ENCODE measurements around the gene IQCM.
"Not testable (repeated sequence)": the region's sequence is repeated elsewhere in the genome, so short reads cannot be mapped to it uniquely, and the experiment has no call there.

Gene IQCM

GRCh38 chr4:149468669-149469068 lies 347.0 kb downstream of the IQCM start:
- not testable (repeated sequence) for H3K36me3 ChIP-seq (ENCODE audit: insufficient read depth, low read length); H3K4me1 ChIP-seq (ENCODE audit: insufficient read depth, low read length); H3K9me3 ChIP-seq (ENCODE audit: control insufficient read depth, insufficient read depth, low read length); H3K9ac ChIP-seq (ENCODE audit: low read depth, low read length)

DNA sequence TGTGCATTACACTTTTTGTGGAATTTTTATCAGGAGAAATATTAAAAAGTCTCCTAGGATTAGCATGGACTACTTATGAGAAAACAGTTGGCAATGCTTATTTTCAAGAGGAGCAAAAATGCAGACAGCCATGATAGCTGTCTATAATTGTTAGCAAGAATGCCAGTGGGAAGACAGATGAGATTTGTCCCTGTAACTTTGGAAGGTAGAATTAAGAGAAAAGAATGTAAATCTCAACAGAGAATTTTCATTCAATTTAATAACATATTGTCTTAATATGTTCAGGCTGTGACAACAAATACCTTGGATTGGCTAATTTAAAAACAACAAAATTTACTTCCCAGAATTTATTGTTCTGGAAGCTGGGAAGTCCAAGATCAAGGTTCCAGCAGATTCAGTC lies 349.2 kb downstream of the IQCM start:
- no peaks in the 10 kb centered on the region for H3K36me3 ChIP-seq (ENCODE audit: insufficient read depth, low read length)
- peaks cover 3% of the 10 kb centered on the region; the same call in 1 of the 2 replicates for H3K9me3 ChIP-seq (ENCODE audit: control insufficient read depth, insufficient read depth, low read length)
- H3K4me1 ChIP-seq (ENCODE audit: insufficient read depth, low read length): no peaks in the 10 kb centered on the region
- H3K9ac ChIP-seq (ENCODE audit: low read depth, low read length): no peak overlapping the region

DNA sequence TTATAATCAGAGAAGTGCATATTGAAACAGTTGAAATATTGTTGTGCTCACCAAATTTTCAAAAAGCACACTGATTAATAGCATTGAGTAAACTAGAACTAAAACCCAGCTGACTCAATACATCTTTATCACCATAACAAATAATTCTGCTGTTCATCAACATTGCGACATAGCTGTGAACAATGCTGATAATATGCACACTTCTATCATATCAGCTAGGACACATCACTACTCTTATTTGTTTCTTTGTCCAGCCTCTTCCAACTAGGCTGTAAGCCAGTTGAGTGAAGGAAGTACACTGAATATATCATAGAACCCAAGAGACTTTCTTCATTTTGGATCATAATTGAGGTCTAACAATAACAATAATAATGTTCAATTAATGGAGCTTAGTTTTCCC lies 349.7 kb downstream of the IQCM start:
- Histone ChIP-seq H3K9me3 (ENCODE audit: control insufficient read depth, insufficient read depth, low read length) (peaks cover 3% of the 10 kb centered on the region; the same call in 1 of the 2 replicates), H3K4me1 (ENCODE audit: insufficient read depth, low read length) (no peaks in the 10 kb centered on the region), H3K9ac (ENCODE audit: low read depth, low read length) (no peak overlapping the region), H3K36me3 (ENCODE audit: insufficient read depth, low read length) (no peaks in the 10 kb centered on the region)

DNA sequence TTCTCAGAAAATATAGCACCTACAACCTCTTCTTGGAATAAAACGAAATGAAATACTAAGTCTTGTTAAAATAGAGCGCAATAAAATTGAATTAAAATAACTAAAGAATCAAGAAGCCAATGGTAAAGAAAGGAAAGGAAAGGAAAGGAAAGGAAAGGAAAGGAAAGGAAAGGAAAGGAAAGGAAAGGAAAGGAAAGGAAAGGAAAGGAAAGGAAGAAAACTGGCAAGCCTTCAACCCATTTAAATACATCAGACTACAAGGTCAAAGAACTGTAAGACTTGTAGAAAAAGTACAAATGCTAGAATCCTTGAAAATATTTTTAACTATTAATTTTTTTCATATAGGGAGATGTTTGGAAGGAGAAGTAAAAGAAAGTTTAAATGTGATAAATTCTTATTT lies 372.1 kb downstream of the IQCM start:
- no peak overlapping the region for H3K9ac ChIP-seq (ENCODE audit: low read depth, low read length)
- H3K36me3 ChIP-seq (ENCODE audit: insufficient read depth, low read length): no peaks in the 10 kb centered on the region
- no peaks in the 10 kb centered on the region for H3K9me3 ChIP-seq (ENCODE audit: control insufficient read depth, insufficient read depth, low read length)
- no peaks in the 10 kb centered on the region for H3K4me1 ChIP-seq (ENCODE audit: insufficient read depth, low read length)

GRCh38 chr4:149441338-149441737 lies 374.3 kb downstream of the IQCM start:
- no peak overlapping the region for H3K9ac ChIP-seq (ENCODE audit: low read depth, low read length)

GRCh38 chr4:149426461-149426860 lies 389.2 kb downstream of the IQCM start:
- Histone ChIP-seq H3K36me3 (ENCODE audit: insufficient read depth, low read length) (no peaks in the 10 kb centered on the region), H3K4me1 (ENCODE audit: insufficient read depth, low read length) (no peaks in the 10 kb centered on the region), H3K9ac (ENCODE audit: low read depth, low read length) (no peak overlapping the region), H3K9me3 (ENCODE audit: control insufficient read depth, insufficient read depth, low read length) (no peaks in the 10 kb centered on the region)

More at GRCh38 chr4:149441338-149441737, 374.3 kb downstream of the IQCM start:
- no peaks in the 10 kb centered on the region for H3K36me3 ChIP-seq (ENCODE audit: insufficient read depth, low read length)
- H3K4me1 ChIP-seq (ENCODE audit: insufficient read depth, low read length): no peaks in the 10 kb centered on the region
- H3K9me3 ChIP-seq (ENCODE audit: control insufficient read depth, insufficient read depth, low read length): no peaks in the 10 kb centered on the region

- no peaks in the 10 kb centered on the region for H3K36me3 ChIP-seq (ENCODE audit: insufficient read depth, low read length)
- H3K9ac ChIP-seq (ENCODE audit: low read depth, low read length): no peak overlapping the region
Measured at GRCh38 chr4:149409555-149409962, 406.1 kb downstream of the IQCM start.

GRCh38 chr4:149409146-149409545 lies 406.5 kb downstream of the IQCM start:
- Histone ChIP-seq H3K36me3 (ENCODE audit: insufficient read depth, low read length) (no peaks in the 10 kb centered on the region), H3K4me1 (ENCODE audit: insufficient read depth, low read length) (no peaks in the 10 kb centered on the region), H3K9ac (ENCODE audit: low read depth, low read length) (no peak overlapping the region), H3K9me3 (ENCODE audit: control insufficient read depth, insufficient read depth, low read length) (no peaks in the 10 kb centered on the region)

More at GRCh38 chr4:149409555-149409962, 406.1 kb downstream of the IQCM start:
- no peaks in the 10 kb centered on the region for H3K4me1 ChIP-seq (ENCODE audit: insufficient read depth, low read length)
- no peaks in the 10 kb centered on the region for H3K9me3 ChIP-seq (ENCODE audit: control insufficient read depth, insufficient read depth, low read length)

DNA sequence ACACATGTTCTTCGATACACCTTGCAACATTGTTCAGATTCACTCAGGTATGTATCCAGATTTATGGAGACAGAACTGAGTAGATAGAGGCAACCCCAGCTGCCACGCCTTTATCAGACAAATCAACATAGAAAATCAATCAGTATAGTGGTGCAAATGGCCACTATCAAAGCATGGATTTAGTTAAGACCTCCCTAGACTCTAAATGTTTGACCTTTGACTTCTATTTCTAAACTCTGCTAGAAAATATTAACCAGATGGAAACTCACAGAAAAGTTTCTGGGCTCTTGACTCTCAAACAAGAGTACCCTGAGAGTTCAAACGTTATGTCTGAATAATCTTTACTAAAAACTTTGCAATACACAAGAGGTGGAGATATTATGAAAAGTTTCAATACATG lies 411.5 kb downstream of the IQCM start:
- Histone ChIP-seq H3K4me1 (ENCODE audit: insufficient read depth, low read length) (no peaks in the 10 kb centered on the region), H3K36me3 (ENCODE audit: insufficient read depth, low read length) (no peaks in the 10 kb centered on the region), H3K9ac (ENCODE audit: low read depth, low read length) (no peak overlapping the region), H3K9me3 (ENCODE audit: control insufficient read depth, insufficient read depth, low read length) (no peaks in the 10 kb centered on the region)

DNA sequence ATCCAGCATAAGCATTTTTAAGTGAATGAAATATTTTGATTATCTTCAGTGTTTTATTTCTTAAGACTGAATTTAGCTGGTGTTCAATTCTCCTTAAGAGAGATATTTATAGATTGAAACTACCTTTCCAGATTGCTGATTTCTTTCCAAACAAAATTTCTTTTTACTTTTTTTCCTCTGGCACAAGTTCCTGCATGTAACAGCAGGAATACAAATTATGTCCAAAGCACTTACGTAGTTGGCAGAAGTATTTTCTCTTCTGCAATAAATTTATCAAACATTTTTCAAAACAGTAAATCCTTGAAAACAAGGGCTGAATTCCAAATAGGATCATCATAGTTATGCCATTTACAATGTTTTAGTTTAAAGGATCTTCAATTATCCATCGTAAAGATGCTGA lies 412.6 kb downstream of the IQCM start:
- H3K36me3 ChIP-seq (ENCODE audit: insufficient read depth, low read length): no peaks in the 10 kb centered on the region
- H3K9me3 ChIP-seq (ENCODE audit: control insufficient read depth, insufficient read depth, low read length): no peaks in the 10 kb centered on the region
- H3K4me1 ChIP-seq (ENCODE audit: insufficient read depth, low read length): no peaks in the 10 kb centered on the region
- no peak overlapping the region for H3K9ac ChIP-seq (ENCODE audit: low read depth, low read length)

DNA sequence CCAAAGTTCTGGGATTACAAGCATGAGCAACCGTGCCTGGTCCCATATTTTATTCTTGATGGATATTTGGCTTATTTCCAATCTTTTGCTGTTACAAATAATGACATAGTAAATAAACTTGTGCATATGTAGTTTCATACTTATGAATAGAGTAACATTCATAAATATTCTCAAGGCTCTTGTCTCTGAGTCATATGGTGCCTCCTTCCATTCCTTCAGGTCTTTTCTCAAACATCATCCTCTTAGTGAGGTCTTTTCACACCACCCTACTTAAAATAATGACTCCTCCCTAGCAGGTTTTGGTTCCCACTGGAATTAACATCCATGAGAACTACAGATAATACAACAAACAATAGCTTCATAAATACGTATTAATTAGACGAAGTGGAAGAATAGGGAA lies 416.6 kb downstream of the IQCM start:
- H3K9ac ChIP-seq (ENCODE audit: low read depth, low read length): no peak overlapping the region
- H3K36me3 ChIP-seq (ENCODE audit: insufficient read depth, low read length): no peaks in the 10 kb centered on the region
- H3K9me3 ChIP-seq (ENCODE audit: control insufficient read depth, insufficient read depth, low read length): no peaks in the 10 kb centered on the region
- H3K4me1 ChIP-seq (ENCODE audit: insufficient read depth, low read length): no peaks in the 10 kb centered on the region

GRCh38 chr4:149370785-149371420 lies 444.7 kb downstream of the IQCM start:
- H3K4me1 ChIP-seq (ENCODE audit: insufficient read depth, low read length): no peaks in the 10 kb centered on the region
- H3K9ac ChIP-seq (ENCODE audit: low read depth, low read length): no peak overlapping the region
- no peaks in the 10 kb centered on the region for H3K36me3 ChIP-seq (ENCODE audit: insufficient read depth, low read length)
- no peaks in the 10 kb centered on the region for H3K9me3 ChIP-seq (ENCODE audit: control insufficient read depth, insufficient read depth, low read length)

- Histone ChIP-seq H3K4me1 (ENCODE audit: insufficient read depth, low read length) (no peaks in the 10 kb centered on the region), H3K36me3 (ENCODE audit: insufficient read depth, low read length) (no peaks in the 10 kb centered on the region), H3K9ac (ENCODE audit: low read depth, low read length) (no peak overlapping the region), H3K9me3 (ENCODE audit: control insufficient read depth, insufficient read depth, low read length) (no peaks in the 10 kb centered on the region)
Measured at GRCh38 chr4:149370002-149370401, 445.6 kb downstream of the IQCM start.

GRCh38 chr4:149353241-149353640 lies 462.4 kb downstream of the IQCM start:
- H3K9me3 ChIP-seq (ENCODE audit: control insufficient read depth, insufficient read depth, low read length): no peaks in the 10 kb centered on the region; the same call in 1 of the 2 replicates
- H3K9ac ChIP-seq (ENCODE audit: low read depth, low read length): no peak overlapping the region
- no peaks in the 10 kb centered on the region for H3K36me3 ChIP-seq (ENCODE audit: insufficient read depth, low read length)
- H3K4me1 ChIP-seq (ENCODE audit: insufficient read depth, low read length): no peaks in the 10 kb centered on the region

- Histone ChIP-seq H3K9me3 (ENCODE audit: control insufficient read depth, insufficient read depth, low read length) (no peaks in the 10 kb centered on the region; the same call in 1 of the 2 replicates), H3K9ac (ENCODE audit: low read depth, low read length) (no peak overlapping the region), H3K4me1 (ENCODE audit: insufficient read depth, low read length) (no peaks in the 10 kb centered on the region), H3K36me3 (ENCODE audit: insufficient read depth, low read length) (no peaks in the 10 kb centered on the region)
Measured at GRCh38 chr4:149349541-149349940, 466.1 kb downstream of the IQCM start.
